Activated naive CD4-positive, alpha-beta T cell treated with anti-CD3 and anti-CD28 coated beads, Interleukin-2, amount 10 ng/mL, durations not matched to agents 5 hours and 36 hours (primary cell): ENCODE measurements around the gene RPL32. TPM values are rescaled to one million over a fixed set of nuclear protein-coding genes. Genes with fewer than 3 reads are reported as not detected.

Experiments used
- total RNA-seq, 2 experiments: library from RNA; stranded (reverse); gene quantifications; one replicate each; pipeline ENCODE4 v1.2.3, GENCODE V29; 2021

Gene RPL32
- total RNA-seq: 1,000 to 10,000 TPM; 2,538 to 2,600 TPM

DNA sequence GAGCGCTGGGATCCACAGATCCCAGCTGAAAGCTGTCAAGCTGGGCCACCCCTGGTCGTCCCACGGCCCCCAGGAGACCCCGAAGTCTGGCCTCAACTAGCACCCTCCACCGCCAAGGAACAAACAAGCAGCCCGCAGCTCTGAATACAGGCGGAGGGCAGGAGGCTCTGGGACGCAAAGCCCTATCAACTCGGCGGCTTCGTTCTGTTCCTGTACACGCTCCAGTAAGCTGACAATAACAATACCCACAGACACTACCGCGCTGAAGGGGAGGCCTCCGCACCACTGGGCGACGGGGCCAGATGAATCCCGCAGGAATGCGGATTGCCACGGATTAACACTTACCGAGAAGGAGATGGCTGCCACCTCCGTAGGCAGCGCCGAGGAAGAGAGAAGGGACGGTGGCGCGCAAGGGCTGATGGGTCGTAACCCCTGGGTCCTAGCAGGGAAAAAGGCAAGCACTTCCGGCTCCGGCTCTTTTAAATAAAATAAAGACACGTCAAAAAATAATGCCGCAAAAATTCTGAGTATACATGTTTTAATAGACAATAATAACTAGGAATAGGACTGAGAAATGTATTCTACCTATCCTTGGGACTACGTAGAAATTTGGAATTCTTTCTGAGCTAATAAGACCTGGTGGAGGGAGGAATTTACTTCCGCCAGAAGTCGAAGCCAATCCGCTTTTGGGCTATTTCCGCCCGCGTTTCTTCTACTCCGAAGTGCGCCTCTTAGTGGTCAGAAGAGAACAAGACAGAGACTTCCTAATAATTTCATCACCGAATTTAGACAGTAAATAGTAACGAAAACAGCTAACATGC is at the start of gene RPL32:
TSS of gene RPL32 (minus strand) at position 417 of the 821 bp plus-strand sequence. CDS start 1,328 bp downstream, outside the sequence.

DNA sequence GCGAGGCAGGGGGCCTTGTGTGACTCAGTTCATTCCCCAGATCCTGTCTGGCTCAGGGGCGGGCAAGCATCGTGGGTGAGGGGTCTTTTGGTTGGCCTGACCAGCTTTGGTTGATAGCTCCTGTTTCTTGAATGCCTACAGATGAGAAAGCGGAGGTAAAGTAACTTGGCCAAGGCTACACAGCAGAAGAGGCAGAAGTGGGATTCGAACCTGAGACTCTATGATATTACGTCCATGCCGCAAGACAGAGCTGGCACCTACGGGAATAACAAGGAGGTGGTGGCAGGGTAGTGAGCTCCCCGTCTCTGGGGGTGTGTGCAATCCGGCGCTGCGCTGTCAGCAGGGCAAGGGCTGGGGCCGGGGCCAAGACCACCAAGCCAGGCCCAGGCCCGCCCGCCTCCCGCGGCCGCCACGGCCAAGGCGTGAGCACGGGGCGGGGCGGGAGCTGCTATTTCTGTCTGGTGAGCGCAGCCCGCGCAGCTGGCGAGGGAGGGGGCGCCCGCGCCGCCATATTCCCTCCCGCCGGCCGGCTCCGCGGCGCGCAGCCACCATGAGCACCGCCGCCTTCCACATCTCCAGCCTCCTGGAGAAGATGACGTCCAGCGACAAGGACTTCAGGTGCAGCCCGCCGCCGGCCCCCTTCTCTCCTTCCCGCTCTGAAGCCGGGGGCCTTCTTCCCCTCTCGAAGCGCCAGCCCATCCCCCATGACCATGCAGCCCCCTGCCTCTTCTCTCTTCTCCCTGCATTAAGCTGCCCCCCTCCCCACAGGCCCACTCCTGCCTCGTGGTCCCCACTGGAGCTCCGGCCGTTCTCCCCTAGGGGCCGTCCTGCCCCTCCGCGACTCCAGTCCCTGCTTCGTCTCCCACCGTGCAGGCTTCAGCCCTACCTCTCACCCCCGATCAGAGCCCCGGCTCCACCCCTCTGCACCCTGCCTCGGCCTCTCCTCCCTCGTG is 44.9 kb downstream of the RPL32 start, which contains the start of gene CAND2:
TSS of gene CAND2 (plus strand) at position 510 of the 953 bp plus-strand sequence. CDS start at position 551, 41 bp downstream.

Other genes with a start within 250 kb of the RPL32 start
- 10 to 100 TPM; 76.6 to 80.7 TPM for gene RAF1, start 177.4 kb downstream of the RPL32 start, total RNA-seq
- gene TMEM40, start 82.3 kb downstream of the RPL32 start, total RNA-seq: not detected
- gene CAND2, start 44.9 kb downstream of the RPL32 start, total RNA-seq: under 1 TPM; 0.33 to 0.39 TPM
- 10 to 100 TPM; 71.6 to 74.0 TPM for gene IQSEC1, start 231.9 kb upstream of the RPL32 start, total RNA-seq